HG03139 (cell line): ENCODE measurements around the gene HSD17B12.
"Not testable (repeated sequence)": the region's sequence is repeated elsewhere in the genome, so short reads cannot be mapped to it uniquely, and the experiment has no call there.

Experiments used
- ATAC-seq: cut with Tn5 transposase; IDR thresholded peaks from one replicate; pipeline ENCODE4 v1.9.1; 2021; ENCODE audit not compliant: unreplicated experiment

HSD17B12 gene

DNA sequence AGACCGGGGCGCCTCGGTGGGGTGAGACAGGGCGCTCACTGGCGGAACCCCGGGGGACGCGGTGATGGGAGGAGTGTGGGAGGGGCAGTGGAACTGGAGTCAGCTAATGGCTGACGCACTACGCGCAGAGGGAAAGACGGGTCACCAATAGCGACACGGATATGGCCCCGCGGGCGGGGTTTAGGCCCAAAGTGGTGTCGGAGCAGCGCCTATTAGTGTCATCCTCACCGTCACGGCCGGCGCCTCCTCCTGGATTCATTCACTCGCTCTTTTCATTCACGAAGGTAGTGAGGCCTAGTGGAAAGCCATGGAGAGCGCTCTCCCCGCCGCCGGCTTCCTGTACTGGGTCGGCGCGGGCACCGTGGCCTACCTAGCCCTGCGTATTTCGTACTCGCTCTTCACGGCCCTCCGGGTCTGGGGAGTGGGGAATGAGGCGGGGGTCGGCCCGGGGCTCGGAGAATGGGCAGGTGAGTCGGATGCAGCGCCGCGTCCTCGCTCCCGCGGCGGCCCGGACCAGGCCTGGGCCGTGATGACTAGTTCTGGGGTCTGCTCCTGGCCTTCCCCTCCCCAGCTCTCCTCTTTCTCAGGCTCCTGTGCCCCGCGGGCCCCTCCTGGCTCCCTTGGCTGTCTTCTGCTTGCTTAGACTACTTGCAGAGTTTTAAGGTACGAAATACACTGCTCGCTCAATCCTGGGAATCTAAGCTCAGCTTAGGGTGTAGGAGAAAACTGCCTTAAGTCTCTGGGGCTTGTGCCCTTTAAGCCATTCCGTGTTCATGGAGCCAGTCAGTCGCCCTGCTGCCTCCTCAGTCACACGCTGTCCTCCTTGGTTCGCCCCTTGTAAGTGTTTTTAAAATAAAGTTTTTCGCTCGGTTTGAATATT is at the start of gene HSD17B12:
HSD17B12 (plus strand) TSS at position 218 of the 880 bp plus-strand sequence; CDS start at position 308, 90 bp downstream.
- peak; percentile 97 for ATAC-seq

- ATAC-seq: no peak
Observed at GRCh38 chr11:43631732-43632131, 48.8 kb upstream of the HSD17B12 start.

GRCh38 chr11:43632181-43632580 is 48.4 kb upstream of the HSD17B12 start:
- no peak for ATAC-seq

- ATAC-seq: no peak
Observed at GRCh38 chr11:43638717-43639116, 41.8 kb upstream of the HSD17B12 start.

- ATAC-seq: no peak
Observed at GRCh38 chr11:43639224-43639623, 41.3 kb upstream of the HSD17B12 start.

DNA sequence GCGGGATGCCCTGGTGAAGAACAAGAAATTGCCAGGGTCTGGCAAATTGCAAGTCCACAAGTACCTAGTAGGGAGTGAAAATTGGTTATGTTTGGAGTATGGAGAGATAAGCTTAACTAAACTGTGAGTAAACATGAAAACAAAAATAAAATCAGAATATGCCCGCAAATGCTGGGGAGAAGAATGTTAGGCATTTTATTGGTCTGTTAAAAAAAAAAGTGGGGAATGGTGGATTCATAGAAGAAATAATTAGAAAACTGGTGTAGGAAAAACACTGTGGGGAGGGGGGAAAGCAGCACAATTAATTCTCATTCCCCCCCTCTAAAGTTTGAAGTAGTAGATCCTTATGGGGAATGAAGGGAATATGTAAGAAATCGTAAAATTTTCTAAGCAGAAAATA is 40.6 kb upstream of the HSD17B12 start:
- ATAC-seq: no peak

DNA sequence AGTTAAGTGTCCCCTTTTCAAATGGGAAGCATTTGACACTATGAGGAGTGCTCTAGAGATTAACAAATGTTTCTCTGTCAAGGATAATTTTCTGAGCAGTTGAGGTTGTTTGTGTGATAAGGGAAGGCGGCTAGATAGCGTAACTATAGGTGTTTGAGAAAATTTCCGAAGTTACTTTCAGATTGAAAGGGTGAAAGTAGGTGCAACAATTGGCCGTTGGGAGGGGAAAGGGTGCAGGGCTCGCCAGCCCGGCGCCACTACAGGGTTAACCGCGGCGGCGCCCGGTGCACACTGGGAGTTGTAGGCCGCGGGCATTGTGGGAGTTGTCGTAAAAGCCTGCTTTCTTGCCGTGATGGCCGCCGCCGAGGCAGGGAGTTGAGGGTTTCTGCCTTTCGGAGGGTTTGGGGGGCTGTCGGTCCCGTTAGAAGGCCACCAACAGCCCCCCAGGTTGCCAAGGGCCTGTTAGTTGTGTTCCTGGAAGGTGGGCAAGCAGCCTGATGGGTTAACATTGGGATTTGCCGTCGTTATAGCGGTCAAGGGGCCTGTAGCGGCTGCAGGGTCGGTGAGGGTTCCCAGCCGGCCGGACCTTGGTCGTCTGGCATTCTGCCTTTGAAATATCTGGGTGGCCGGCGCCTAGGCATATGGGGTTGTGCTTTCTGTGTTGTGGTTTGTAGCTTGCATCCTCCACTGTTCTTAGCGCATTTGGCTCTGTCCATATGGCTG is 36.5 kb upstream of the HSD17B12 start:
- ATAC-seq: peak; percentile 99

DNA sequence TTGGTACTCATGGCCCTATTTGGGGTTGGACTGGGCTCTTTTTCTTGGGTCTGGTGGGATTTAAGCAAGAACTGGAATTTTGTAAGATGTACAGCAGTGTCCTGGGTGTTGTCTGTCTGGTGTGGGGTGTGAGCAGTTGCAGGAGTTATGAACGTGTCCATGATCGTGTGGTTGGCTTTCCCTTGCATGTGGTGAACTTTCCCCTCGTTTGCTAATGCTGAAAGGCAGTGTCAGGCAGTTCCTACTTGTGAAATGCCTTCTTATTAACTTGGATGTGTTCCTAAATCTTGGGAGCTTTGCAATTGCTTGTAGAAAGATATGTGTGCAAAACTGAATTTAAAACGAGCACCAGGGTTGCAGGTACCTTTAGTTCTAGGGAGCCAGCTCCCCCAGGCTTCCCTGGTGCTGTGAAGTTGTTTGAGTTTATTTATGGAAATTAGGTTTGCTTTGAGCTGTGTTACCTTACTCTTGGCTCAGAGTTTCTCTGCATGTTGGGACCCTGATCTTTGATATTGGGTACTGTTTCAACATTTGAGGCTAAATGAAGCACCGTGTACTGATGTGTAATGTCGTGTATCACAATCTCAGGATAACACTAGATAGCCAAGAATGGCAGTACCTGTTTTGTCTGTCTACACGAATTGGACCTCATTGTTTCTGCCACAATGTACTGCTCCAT is 35.8 kb upstream of the HSD17B12 start:
- no peak for ATAC-seq

GRCh38 chr11:43646767-43647166 is 33.8 kb upstream of the HSD17B12 start:
- no peak for ATAC-seq

- no peak for ATAC-seq
Observed at GRCh38 chr11:43648888-43649287, 31.6 kb upstream of the HSD17B12 start.

DNA sequence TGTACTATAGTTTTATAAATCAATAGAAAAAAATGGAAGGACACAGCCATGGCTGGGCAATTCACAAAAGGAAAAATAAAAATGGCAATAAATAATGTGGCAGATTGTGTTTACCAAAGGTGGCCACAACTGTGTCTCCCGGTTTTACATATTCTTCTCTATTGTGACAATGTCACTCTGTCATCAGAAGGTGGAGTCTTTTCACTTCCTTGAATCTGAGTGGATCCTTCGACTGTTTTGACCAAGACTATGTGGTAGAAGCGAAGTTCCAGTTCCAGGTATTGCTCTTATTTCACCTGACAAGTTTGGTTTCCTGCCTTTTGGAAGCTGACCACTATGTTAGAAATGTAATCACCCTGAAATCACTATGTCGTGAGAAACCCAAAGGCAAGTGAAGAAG is 31.0 kb upstream of the HSD17B12 start:
- ATAC-seq: no peak

GRCh38 chr11:43649921-43650320 is 30.6 kb upstream of the HSD17B12 start:
- ATAC-seq: no peak

GRCh38 chr11:43663018-43663417 is 17.5 kb upstream of the HSD17B12 start:
- not testable (repeated sequence) for ATAC-seq

- ATAC-seq: no peak
Observed at GRCh38 chr11:43664295-43664694, 16.2 kb upstream of the HSD17B12 start.

- not testable (repeated sequence) for ATAC-seq
Observed at GRCh38 chr11:43671284-43671683, 9.3 kb upstream of the HSD17B12 start.

- ATAC-seq: no peak
Observed at GRCh38 chr11:43674560-43674959, 6.0 kb upstream of the HSD17B12 start.

GRCh38 chr11:43676933-43677332 is 3.6 kb upstream of the HSD17B12 start:
- no peak for ATAC-seq

DNA sequence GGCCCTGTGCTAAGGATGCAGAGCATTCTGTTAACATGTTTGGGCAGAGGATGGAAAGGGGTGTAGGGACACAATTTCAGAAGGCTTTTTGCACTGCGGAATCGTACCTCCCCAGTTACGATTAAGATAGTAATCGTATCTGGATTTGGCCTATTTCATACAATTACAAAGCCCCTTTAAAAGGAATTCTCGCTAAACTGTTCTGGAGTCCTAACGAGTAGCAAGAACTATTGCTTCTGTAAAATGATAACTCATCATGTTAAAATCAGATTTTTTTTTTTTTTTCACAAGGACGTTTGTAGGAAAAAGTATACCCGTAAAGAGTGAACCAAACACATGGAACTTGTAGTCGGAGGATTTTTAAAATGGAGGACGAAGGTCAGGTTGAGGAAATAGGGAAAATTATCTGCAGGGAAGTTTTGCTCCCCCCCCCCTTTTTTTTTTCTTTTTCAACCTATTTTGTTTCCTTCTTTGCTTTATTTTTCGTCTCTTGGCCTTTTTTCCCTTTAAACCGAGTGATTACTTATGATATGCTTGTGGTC is 934 bp downstream of the HSD17B12 start:
- ATAC-seq: no peak

DNA sequence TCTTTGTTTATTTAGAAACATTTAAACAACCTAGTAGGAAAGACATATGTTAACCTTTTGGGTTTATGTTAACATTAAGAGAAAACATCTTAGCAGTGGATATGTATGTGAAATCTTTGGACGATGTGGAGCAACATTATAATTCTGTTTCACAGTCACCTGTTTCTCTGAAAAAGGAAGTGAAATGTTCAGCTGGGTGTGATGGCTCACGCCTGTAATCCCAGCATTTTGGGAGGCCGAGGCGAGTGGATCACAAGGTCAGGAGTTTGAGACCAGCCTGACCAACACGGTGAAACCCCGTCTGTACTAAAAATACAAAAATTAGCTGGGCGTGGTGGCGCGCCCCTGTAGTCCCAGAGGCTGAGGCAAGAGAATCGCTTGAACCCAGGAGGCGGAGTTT is 1.5 kb downstream of the HSD17B12 start:
- ATAC-seq: not testable (repeated sequence)

DNA sequence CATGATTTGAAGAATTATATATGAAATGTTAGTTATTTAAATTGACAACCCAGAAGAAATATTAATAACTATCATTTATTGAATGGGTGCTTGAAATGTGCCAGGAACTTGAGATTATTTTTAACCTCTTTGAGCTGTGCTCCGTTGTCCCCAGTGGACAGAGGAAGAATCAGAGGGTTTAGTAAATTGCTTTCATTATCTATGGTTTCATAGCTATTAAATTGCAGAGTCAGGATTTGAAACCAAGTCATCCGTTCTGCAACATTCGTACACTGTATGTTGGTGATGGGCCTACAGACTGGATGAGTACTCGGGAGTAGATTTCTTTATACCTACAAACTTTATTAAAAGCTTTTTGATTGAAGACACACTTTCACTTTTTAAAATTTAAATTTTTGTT is 4.9 kb downstream of the HSD17B12 start:
- no peak for ATAC-seq

DNA sequence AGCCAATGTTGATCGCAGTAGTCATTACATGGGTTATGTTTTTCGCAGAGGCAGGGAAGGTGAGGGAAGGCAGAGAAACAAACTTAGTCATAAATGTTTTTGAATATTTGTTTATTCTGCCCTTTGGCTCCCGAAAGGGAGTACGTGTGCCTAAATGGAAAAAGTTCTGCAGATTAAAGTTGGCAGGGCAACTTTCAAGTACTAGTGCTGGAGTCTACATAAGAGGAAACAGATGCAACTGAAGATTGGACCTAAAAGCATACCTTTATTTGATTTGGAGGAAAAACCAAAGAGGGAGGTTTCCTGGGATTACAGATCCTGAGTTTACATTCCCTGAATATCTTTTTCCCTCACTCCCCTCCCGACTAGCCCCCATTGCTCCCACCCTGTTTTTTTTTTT is 5.7 kb downstream of the HSD17B12 start:
- ATAC-seq: no peak
